Psoas muscle (tissue), 8 donors: ENCODE results near the gene GNAQ. TPM values are rescaled to one million over a fixed set of nuclear protein-coding genes. Genes with fewer than 3 reads are reported as not detected.

Experiments
- ATAC-seq, 4 donors: fragments of 200-7000 bp; cut with Tn5 transposase; one replicate each; pipeline ENCODE4 v1.9.1; 2020; ENCODE audit warnings: moderate library complexity in 3 of 4, mild to moderate bottlenecking in 2 of 4
- DNase-seq, 2 donors: peaks; one replicate each; pipeline ENCODE4 v3.0.0-alpha.2; 2020
- H3K27ac ChIP-seq: fragments of 200-600 bp; one replicate; pipeline ENCODE4 v1.8.0; 2022
- H3K27me3 ChIP-seq, 3 donors: fragments of 200-600 bp in 1 of 3; one replicate each; pipeline versions ENCODE4 v1.6.1 to v1.8.0; 2013 to 2022; ENCODE audit warnings: low read length in 2 of 3, mild to moderate bottlenecking in 2 of 3, moderate library complexity in 1 of 3; ENCODE audit not compliant: insufficient read depth in 3 of 3
- H3K36me3 ChIP-seq, 2 donors: fragments of 200-600 bp in 1 of 2; one replicate each; pipeline versions ENCODE4 v1.6.1 to v1.8.0; 2013 to 2022; ENCODE audit warnings: low read depth in 1 of 2, mild to moderate bottlenecking in 1 of 2, moderate library complexity in 1 of 2; ENCODE audit not compliant: insufficient read depth in 1 of 2
- H3K4me1 ChIP-seq: fragments of 200-600 bp; one replicate; pipeline ENCODE4 v1.8.0; 2022
- H3K4me3 ChIP-seq: fragments of 200-600 bp; one replicate; pipeline ENCODE4 v1.8.0; 2022; ENCODE audit warnings: mild to moderate bottlenecking
- H3K9me3 ChIP-seq: fragments of 200-600 bp; one replicate; pipeline ENCODE4 v1.8.0; 2022
- WGBS, 3 donors: extraction: QIAGEN DNeasy Blood & Tissue Kit; methylation state at CpG; one replicate each; pipeline versions ENCODE4 v1.1.6 to v1.1.7; 2013; 5-methylcytosine and 5-hydroxymethylcytosine counted together
- intact Hi-C, 2 donors: fragments of 100-400 bp; cut with DNase I; formaldehyde crosslinking; loops; one replicate each; pipeline versions ENCODE4 v1.11.0 to v1.14.2; 2022
- polyA plus RNA-seq, 3 donors: library from polyadenylated mRNA; stranded (reverse); fragments of 200-250 nt; gene quantifications; one replicate each; pipeline ENCODE4 v1.2.3, GENCODE V29; 2013
- total RNA-seq, 4 donors: library from RNA; stranded (reverse); fragmentation: NEBNext Ultra II Directional in 2 of 4; extraction: Animal tissue kit (Norgen Biotek cat#: 25700) in 2 of 4; gene quantifications; one replicate each; pipeline versions ENCODE4 v1.2.1 to v1.2.4, GENCODE V29; 2021 to 2023
- TF ChIP-seq, protein P1 (sequence below): fragments of 200-600 bp; IDR thresholded peaks from one replicate; pipeline ENCODE4 v1.8.0; 2022; ENCODE audit warnings: antibody characterized with exemption
- donor health status: healthy with polysubstance abuse.
- donor health status: DM: no; HTN: no; CAD: no; lungs with moderate emphysema.
- donor health status: Bipolar disorder and iron deficiency.
- donor health status: healthy.
- donor health status: DM: yes; HTN: yes; CAD: no.
- donor health status: DM: no; HTN: no; CAD: no.
- donor health status: DM: no; HTN: no; CAD: no.
- donor health status: DM: yes; HTN: yes; CAD: no.

Gene GNAQ
- total and polyA plus RNA-seq, 7 donors, result 8.3 to 26.6 (median 23.8) TPM

DNA sequence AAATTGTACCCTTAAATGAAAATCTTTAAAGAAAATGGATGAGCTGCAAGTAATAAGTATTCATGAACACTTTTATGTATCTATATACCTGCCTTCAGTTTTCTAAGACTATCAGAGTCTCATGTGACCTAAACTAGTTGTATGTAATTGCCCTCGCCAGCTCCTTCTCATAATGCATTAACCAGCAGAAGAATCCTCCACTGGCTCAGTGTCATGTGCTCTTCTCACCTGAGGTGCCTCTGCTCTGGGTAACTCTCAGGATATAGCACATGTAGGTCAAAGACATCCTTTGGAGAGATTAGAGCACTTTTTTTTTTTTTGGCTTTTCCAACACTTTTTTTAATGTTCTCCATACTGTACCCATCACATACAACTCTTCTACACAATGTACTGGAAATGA lies 199.8 kb downstream of the GNAQ start:
- no peak overlapping the region for H3K27ac ChIP-seq
- H3K36me3 ChIP-seq, result no peaks in the 10 kb centered on the region
- TF ChIP-seq, protein P1, sequence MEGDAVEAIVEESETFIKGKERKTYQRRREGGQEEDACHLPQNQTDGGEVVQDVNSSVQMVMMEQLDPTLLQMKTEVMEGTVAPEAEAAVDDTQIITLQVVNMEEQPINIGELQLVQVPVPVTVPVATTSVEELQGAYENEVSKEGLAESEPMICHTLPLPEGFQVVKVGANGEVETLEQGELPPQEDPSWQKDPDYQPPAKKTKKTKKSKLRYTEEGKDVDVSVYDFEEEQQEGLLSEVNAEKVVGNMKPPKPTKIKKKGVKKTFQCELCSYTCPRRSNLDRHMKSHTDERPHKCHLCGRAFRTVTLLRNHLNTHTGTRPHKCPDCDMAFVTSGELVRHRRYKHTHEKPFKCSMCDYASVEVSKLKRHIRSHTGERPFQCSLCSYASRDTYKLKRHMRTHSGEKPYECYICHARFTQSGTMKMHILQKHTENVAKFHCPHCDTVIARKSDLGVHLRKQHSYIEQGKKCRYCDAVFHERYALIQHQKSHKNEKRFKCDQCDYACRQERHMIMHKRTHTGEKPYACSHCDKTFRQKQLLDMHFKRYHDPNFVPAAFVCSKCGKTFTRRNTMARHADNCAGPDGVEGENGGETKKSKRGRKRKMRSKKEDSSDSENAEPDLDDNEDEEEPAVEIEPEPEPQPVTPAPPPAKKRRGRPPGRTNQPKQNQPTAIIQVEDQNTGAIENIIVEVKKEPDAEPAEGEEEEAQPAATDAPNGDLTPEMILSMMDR, result no peak
- ATAC-seq (no peak), DNase-seq (no peak)
- no peak overlapping the region for H3K4me3 ChIP-seq
- WGBS, 3 donors, result 96 to 97% (median 97%) methylated on average over 1 of the region's 1 CpG
- no peaks in the 10 kb centered on the region for H3K27me3 ChIP-seq
- intact Hi-C loops, result no loop called here
- no peaks in the 10 kb centered on the region for H3K9me3 ChIP-seq
- peaks cover 9% of the 10 kb centered on the region for H3K4me1 ChIP-seq

DNA sequence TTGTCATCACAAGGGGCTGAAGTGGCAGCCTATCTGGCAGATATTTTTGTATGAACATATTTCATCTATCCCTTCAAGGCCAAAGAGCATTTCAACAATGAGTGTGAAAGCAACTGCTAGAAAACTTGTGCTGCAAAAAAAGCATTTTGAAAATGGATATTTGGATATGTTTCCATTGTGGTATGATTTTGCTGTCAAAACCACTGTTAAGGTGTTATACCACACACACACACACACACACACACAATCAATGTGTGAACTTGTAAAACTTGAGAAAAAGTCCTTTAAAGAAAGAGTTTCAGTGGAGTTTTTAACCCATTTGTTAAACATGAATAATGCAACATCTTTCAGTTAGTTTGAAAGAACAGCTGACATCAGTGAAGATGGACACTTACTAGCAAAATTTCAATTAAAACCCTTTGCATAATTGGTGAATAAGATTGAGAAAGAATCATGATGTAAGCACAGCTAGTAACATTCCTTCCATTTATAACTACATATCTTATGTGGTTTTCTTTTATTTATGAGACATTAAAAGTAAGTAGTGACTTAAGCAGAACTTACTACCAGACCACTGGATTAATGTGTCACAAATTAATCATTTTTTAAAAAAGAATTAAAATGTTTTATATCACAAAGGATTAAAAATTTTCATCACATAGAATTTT lies 200.9 kb downstream of the GNAQ start:
- TF ChIP-seq, protein P1, result no peak
- H3K36me3 ChIP-seq, result no peaks in the 10 kb centered on the region

DNA sequence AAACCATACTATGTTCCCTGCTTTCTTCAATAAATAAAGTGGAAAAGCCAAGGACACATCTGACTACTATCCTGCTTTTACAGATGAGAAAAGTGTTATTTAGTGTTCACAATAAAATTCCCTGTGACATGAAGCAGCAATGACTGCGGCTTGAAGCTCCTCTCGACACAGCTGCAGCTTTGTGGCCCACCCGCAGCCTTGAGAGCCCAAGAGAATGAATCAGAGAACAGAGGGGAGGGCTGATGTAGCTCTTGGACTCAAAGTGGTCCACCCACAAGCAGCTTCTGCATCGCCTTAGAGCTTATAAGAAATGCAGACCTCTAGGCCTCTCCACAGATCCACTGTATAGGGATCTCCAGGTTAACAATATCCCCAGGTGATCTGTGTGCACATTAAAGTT lies 202.2 kb downstream of the GNAQ start:
- Histone ChIP-seq H3K4me1 (peaks cover 14% of the 10 kb centered on the region), H3K9me3 (no peaks in the 10 kb centered on the region), H3K36me3 (no peaks in the 10 kb centered on the region), H3K27ac (no peak overlapping the region), H3K27me3 (no peaks in the 10 kb centered on the region), H3K4me3 (no peak overlapping the region)
- 80 to 85% (median 81%) methylated on average over 4 of the region's 4 CpGs for WGBS, 3 donors
- DNase-seq (no peak), ATAC-seq (no peak)
- TF ChIP-seq, protein P1, result no peak
- intact Hi-C loops, result no loop called here

More for the DNA sequence above, 200.9 kb downstream of the GNAQ start:
- DNase-seq (no peak), ATAC-seq (no peak)
- H3K4me1 ChIP-seq, result peaks cover 14% of the 10 kb centered on the region
- no peaks in the 10 kb centered on the region for H3K9me3 ChIP-seq
- intact Hi-C loops, result no loop called here
- no peaks in the 10 kb centered on the region for H3K27me3 ChIP-seq
- no peak overlapping the region for H3K4me3 ChIP-seq
- H3K27ac ChIP-seq, result no peak overlapping the region

DNA sequence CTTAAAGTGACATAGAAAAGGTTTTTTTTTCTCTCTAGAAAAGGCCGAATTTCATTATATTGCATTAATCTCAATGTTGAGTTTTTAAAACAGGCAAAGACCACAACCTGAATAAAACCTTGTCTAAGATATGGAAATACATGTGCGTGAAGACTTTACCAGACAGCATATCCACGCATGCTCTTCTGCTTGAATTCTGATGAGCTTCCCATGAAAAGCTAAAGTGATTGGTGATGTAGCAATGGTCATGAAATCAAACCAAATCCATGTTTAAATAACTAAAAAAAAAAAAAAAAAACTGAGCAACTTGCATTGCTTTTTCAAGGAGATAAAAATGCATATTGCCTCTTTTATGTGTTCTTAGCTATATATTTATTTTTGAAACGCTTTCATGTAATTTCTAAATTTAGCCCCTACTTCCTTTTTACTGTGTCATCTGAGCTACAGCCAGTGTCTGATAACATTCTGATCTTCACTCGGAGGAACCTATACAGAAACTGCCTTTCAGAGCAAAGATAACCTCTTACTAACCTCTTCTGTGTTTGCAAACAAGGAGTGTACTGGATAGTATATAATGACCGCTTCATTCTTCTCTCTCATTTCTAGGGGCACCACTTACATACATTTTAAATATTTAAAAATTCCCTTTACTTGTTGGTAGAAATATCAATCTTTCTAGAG lies 204.4 kb downstream of the GNAQ start:
- Histone ChIP-seq H3K9me3 (no peaks in the 10 kb centered on the region), H3K27ac (peak overlapping the region; percentile 20), H3K4me1 (peaks cover 14% of the 10 kb centered on the region), H3K36me3 (no peaks in the 10 kb centered on the region), H3K27me3 (no peaks in the 10 kb centered on the region), H3K4me3 (no peak overlapping the region)
- DNase-seq, result no peak
- ATAC-seq, result peak in 3 of 4 donors; percentile 70 to 85 (median 71)
- TF ChIP-seq, protein P1, result no peak
- 62 to 67% (median 64%) methylated on average over 6 of the region's 6 CpGs for WGBS, 3 donors
- intact Hi-C loops, result no loop called here
